ENCODE data around the gene RNF214. TPM values are rescaled to one million over a fixed set of nuclear protein-coding genes. Genes with fewer than 3 reads are reported as not detected.

The RNF214 gene
- total RNA-seq, 2 donors from 2014 or later = 10.2 to 12.5 TPM

- no peak for ATAC-seq
- DNase-seq = no peak
- TF ChIP-seq CTCF (IDR thresholded peaks at IDR 0.05) (no peak), POLR2A (IDR thresholded peaks at IDR 0.05) (no peak)
- Histone ChIP-seq H3K27me3 (no peaks in the 10 kb centered on the region), H3K36me3 (replicated peaks in 1 of 2; ENCODE audit: insufficient read depth in 1 of 2, low read depth in 2 of 2) (peaks cover 0 to 14% of the 10 kb centered on the region in 2 donors), H3K27ac (no peak overlapping the region), H3K9me3 (no peaks in the 10 kb centered on the region), H3K4me3 (no peak overlapping the region), H3K4me1 (peaks cover 37% of the 10 kb centered on the region)
- WGBS, 2 donors = 88 to 91% methylated on average over 12 of the region's 12 CpGs
- intact Hi-C loops (cut with DNase I) = loop anchor here (10.0 kb wide), 1 partner anchor 355 kb away; no protein-coding TSS in a partner anchor
These were observed 3.1 kb upstream of the RNF214 start for GRCh38 chr11:117229411-117229810.

GRCh38 chr11:117229931-117230285, 2.6 kb upstream of the RNF214 start:
- Histone ChIP-seq H3K27ac (peak overlapping the region in 1 of 4 donors; percentile 95), H3K4me1 (peaks cover 41% of the 10 kb centered on the region), H3K27me3 (no peaks in the 10 kb centered on the region), H3K4me3 (no peak overlapping the region), H3K36me3 (replicated peaks in 1 of 2; ENCODE audit: insufficient read depth in 1 of 2, low read depth in 2 of 2) (peaks cover 0 to 14% of the 10 kb centered on the region in 2 donors), H3K9me3 (no peaks in the 10 kb centered on the region)
- TF ChIP-seq POLR2A (IDR thresholded peaks at IDR 0.05) = no peak
- no peak for TF ChIP-seq CTCF (IDR thresholded peaks at IDR 0.05)
- ATAC-seq = no peak
- no peak for DNase-seq
- intact Hi-C loops (cut with DNase I) = loop anchor here (10.0 kb wide), 1 partner anchor 355 kb away; no protein-coding TSS in a partner anchor
- WGBS, 2 donors = 71 to 86% methylated on average over 4 to 5 of the region's 5 CpGs

DNA sequence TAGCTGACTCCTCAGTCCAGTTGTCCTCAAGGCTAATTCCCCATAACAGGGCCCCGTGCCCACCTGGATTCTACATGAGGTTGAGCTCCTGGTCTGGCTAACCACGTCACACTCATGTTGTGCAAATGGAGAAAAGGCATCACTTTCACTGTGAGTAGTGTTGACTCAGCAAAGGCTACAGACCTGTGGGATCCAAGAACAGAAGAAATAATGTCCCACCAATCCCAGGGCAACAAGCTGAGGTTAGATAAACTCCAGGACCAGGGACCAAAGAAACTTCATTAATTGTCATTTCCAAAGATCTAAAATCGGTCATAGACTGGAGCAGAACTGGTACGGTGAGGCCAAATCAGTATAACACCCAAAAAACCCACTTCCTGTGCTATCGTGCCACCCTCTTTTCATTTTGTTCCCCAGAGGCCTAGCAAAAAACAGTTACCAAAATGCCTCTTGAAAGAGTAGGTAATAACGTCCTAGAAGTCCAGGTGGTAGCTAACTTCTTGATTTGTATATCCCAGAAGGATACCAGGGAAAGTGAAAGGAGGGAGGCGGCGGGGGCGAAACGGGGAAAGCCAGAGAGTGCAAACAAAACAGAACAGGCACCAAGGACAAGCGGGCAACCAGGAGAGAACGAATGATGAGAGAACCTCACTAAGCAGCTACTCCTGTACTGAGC, 2.0 kb upstream of the RNF214 start:
- peak overlapping the region in 2 of 4 donors; percentile 92 to 95 for H3K27ac ChIP-seq
- no peaks in the 10 kb centered on the region for H3K27me3 ChIP-seq
- peaks cover 0 to 14% of the 10 kb centered on the region in 2 donors for H3K36me3 ChIP-seq (replicated peaks in 1 of 2; ENCODE audit: insufficient read depth in 1 of 2, low read depth in 2 of 2)
- H3K4me3 ChIP-seq = no peak overlapping the region
- H3K9me3 ChIP-seq = no peaks in the 10 kb centered on the region
- TF ChIP-seq CTCF (IDR thresholded peaks at IDR 0.05) = no peak
- TF ChIP-seq POLR2A (IDR thresholded peaks at IDR 0.05) = no peak
- intact Hi-C loops (cut with DNase I) = no loop called here
- DNase-seq (no peak), ATAC-seq (no peak)
- WGBS, 2 donors = 22 to 37% methylated on average over 11 to 12 of the region's 12 CpGs
- peaks cover 41% of the 10 kb centered on the region for H3K4me1 ChIP-seq

- peaks cover 40% of the 10 kb centered on the region for H3K4me1 ChIP-seq
- intact Hi-C loops (cut with DNase I) = no loop called here
- no peak for TF ChIP-seq POLR2A (IDR thresholded peaks at IDR 0.05)
- TF ChIP-seq CTCF (IDR thresholded peaks at IDR 0.05) = no peak
- H3K27ac ChIP-seq = peak overlapping the region in 3 of 4 donors; percentile 84 to 95 (median 92)
- H3K27me3 ChIP-seq = no peaks in the 10 kb centered on the region
- H3K36me3 ChIP-seq (replicated peaks in 1 of 2; ENCODE audit: insufficient read depth in 1 of 2, low read depth in 2 of 2) = peaks cover 0 to 14% of the 10 kb centered on the region in 2 donors
- peak overlapping the region; percentile 57 to 82 for H3K4me3 ChIP-seq
- no peak for ATAC-seq
- no peak for DNase-seq
- no peaks in the 10 kb centered on the region for H3K9me3 ChIP-seq
- WGBS, 2 donors = 3 to 6% methylated on average over 10 to 14 of the region's 14 CpGs
These were observed 1.3 kb upstream of the RNF214 start for GRCh38 chr11:117230999-117231841.

All from body of pancreas (tissue), 4 donors.